OCI-LY7 (cell line): Measurements from ENCODE around the gene MTERF4. TPM values are rescaled to one million over a fixed set of nuclear protein-coding genes. Genes with fewer than 3 reads are reported as not detected.

Source experiments
- BruUV-seq: library from RNA; stranded (reverse); fragments of 400-500 nt; replicated peaks from 2 replicates; lab custom pipeline; 2021; lab: Mats Ljungman, UMichigan
- CTCF ChIA-PET: fragments of 300-600 bp; sonication (Branson Sonifier 250); formaldehyde crosslinking; loops from one replicate; lab custom pipeline; 2022; ENCODE audit warnings: antibody characterized with exemption; ENCODE audit not compliant: unreplicated experiment; lab: Charles Lee
- POLR2A ChIA-PET: fragments of 300-600 bp; sonication (Branson Sonifier 250); formaldehyde crosslinking; loops from one replicate; lab custom pipeline; 2022; ENCODE audit warnings: antibody characterized with exemption; lab: Charles Lee
- DNase-seq: peaks from one replicate; pipeline ENCODE4 v3.0.0-alpha.2; 2015; ENCODE audit warnings: low spot score
- H2AFZ ChIP-seq: fragments of 200-600 bp; sonication (generic), shearing (Covaris generic); 2 replicates; pipeline ENCODE4 v1.6.1; 2014; ENCODE audit warnings: mild to moderate bottlenecking, antibody characterized with exemption, low read length, moderate library complexity
- H3K27ac ChIP-seq: fragments of 200-600 bp; sonication (generic); 2 replicates; pipeline ENCODE4 v1.5.1; 2014; ENCODE audit warnings: mixed run types, low read depth, mild to moderate bottlenecking, moderate library complexity, low read length, inconsistent platforms; ENCODE audit not compliant: poor library complexity, severe bottlenecking
- H3K36me3 ChIP-seq: fragments of 200-600 bp; sonication (generic); 2 replicates; pipeline ENCODE4 v1.6.1; 2014; ENCODE audit warnings: mild to moderate bottlenecking, antibody characterized with exemption, low read length, moderate library complexity, mixed read lengths; ENCODE audit not compliant: insufficient read depth
- H3K4me1 ChIP-seq: fragments of 200-600 bp; sonication (generic); 2 replicates; pipeline ENCODE4 v1.5.1; 2014; ENCODE audit warnings: mild to moderate bottlenecking, low read length; ENCODE audit not compliant: insufficient read depth, poor library complexity, severe bottlenecking
- H3K4me2 ChIP-seq: fragments of 200-600 bp; sonication (generic); 2 replicates; pipeline ENCODE4 v1.6.1; 2014; ENCODE audit warnings: mild to moderate bottlenecking, low read length
- H3K4me3 ChIP-seq: fragments of 200-600 bp; sonication (generic); 2 replicates; pipeline ENCODE4 v1.5.1; 2014; ENCODE audit warnings: mild to moderate bottlenecking, low read depth, low read length; ENCODE audit not compliant: poor library complexity, severe bottlenecking
- H3K79me2 ChIP-seq: fragments of 200-600 bp; sonication (generic); 2 replicates; pipeline ENCODE4 v1.6.1; 2016; ENCODE audit warnings: low read depth, mild to moderate bottlenecking, low read length, moderate library complexity, mixed read lengths; ENCODE audit not compliant: insufficient read depth
- H3K9me2 ChIP-seq: fragments of 200-600 bp; sonication (generic); 2 replicates; pipeline ENCODE4 v1.6.1; 2016; ENCODE audit warnings: mild to moderate bottlenecking, low read length, mixed read lengths; ENCODE audit not compliant: insufficient read depth
- H3K9me3 ChIP-seq: fragments of 200-600 bp; sonication (generic); 2 replicates; pipeline ENCODE4 v1.6.1; 2014; ENCODE audit warnings: mild to moderate bottlenecking, mixed run types, low read length, mixed read lengths
- H4K20me1 ChIP-seq: fragments of 200-600 bp; sonication (generic); 2 replicates; pipeline ENCODE4 v1.6.1; 2014; ENCODE audit warnings: mild to moderate bottlenecking, antibody characterized with exemption, low read length, moderate library complexity, mixed read lengths; ENCODE audit not compliant: insufficient read depth
- EZH2phosphoT487 ChIP-seq: fragments of 200-600 bp; sonication (generic); IDR thresholded peaks from 2 replicates; pipeline ENCODE4 v1.6.1; 2018; ENCODE audit warnings: low read depth, borderline replicate concordance, mild to moderate bottlenecking, mixed run types, antibody characterized with exemption, low read length, moderate library complexity, mixed read lengths
- intact Hi-C: fragments of 100-400 bp; cut with micrococcal nuclease; formaldehyde crosslinking; loops from one replicate; pipeline ENCODE4 v1.10.0; 2022; ENCODE audit not compliant: unreplicated experiment
- total RNA-seq, 2 experiments: library from RNA; depleted of rRNA in 1 of 2; stranded (reverse); fragments of >200 nt in 1 of 2; shearing (Covaris generic) in 1 of 2; gene quantifications; 2 replicates each; pipeline ENCODE4 v1.2.3, GENCODE V29; 2014 to 2022
- TF ChIP-seq, protein P1 (sequence below): fragments of 200-600 bp; sonication (generic); conservative IDR thresholded peaks from 2 replicates; pipeline ENCODE4 v1.5.1; 2014; ENCODE audit warnings: mild to moderate bottlenecking, antibody characterized with exemption, low read length, moderate library complexity, mixed read lengths

Gene MTERF4
- total RNA-seq, 2 experiments from 2014 or later: 48.2 to 58.9 TPM

DNA sequence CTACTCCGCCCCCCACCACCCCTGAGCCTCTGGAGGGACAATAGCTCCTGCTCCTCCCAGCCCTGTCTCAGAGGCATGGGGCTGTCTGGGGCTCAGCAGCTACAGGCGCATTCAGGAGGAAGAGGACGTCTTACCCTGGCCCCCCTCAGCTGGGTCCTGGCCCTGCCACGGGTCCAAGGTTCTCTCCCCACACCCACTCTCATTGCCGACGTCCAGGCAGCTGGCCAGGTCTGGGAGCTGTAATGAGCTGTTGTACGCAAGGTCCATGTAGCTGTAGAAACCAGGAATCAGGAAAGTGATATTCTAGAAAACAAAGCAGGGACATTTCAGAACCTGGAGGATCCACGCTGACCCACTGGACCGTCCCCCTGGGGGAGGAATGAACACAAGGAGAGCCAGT lies 33.6 kb upstream of the MTERF4 start:
- Histone ChIP-seq H3K27ac (no peak overlapping the region), H3K4me3 (no peak overlapping the region), H3K79me2 (no peaks in the 10 kb centered on the region), H4K20me1 (no peaks in the 10 kb centered on the region), H3K36me3 (peaks cover 70% of the 10 kb centered on the region), H3K4me1 (no peaks in the 10 kb centered on the region), H3K9me3 (no peaks in the 10 kb centered on the region), H3K4me2 (no peak overlapping the region), H3K9me2 (no peaks in the 10 kb centered on the region), H2AFZ (no peak overlapping the region)
- DNase-seq: no peak
- BruUV-seq: no TSS peak
- POLR2A ChIA-PET: no interaction called here
- TF ChIP-seq EZH2phosphoT487: no peak
- TF ChIP-seq, protein P1, sequence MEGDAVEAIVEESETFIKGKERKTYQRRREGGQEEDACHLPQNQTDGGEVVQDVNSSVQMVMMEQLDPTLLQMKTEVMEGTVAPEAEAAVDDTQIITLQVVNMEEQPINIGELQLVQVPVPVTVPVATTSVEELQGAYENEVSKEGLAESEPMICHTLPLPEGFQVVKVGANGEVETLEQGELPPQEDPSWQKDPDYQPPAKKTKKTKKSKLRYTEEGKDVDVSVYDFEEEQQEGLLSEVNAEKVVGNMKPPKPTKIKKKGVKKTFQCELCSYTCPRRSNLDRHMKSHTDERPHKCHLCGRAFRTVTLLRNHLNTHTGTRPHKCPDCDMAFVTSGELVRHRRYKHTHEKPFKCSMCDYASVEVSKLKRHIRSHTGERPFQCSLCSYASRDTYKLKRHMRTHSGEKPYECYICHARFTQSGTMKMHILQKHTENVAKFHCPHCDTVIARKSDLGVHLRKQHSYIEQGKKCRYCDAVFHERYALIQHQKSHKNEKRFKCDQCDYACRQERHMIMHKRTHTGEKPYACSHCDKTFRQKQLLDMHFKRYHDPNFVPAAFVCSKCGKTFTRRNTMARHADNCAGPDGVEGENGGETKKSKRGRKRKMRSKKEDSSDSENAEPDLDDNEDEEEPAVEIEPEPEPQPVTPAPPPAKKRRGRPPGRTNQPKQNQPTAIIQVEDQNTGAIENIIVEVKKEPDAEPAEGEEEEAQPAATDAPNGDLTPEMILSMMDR: no peak
- intact Hi-C loops: no loop called here
- CTCF ChIA-PET: no interaction called here

DNA sequence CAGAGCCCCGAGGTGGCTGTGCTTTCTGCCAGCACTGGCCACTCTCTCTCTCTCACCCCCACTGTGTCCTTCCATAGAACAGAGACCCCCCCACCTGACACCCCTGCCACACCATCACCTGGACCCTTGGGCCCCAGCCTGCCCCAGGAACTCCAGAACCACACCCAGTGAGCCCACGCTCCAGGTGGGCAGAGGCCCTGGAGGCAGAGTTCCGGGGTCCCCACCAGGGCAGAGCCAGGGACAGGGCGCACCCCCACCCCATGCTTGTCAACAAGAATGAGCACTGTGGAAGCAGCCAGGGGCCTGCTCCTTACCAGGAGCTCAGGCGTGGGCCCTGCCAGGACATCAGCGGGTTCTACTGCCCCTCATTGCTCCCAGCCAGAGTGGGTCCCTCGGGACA lies 32.6 kb upstream of the MTERF4 start:
- no peak for TF ChIP-seq EZH2phosphoT487
- TF ChIP-seq, protein P1: no peak
- intact Hi-C loops: no loop called here
- no peaks in the 10 kb centered on the region for H4K20me1 ChIP-seq
- no peak overlapping the region for H2AFZ ChIP-seq
- no peaks in the 10 kb centered on the region for H3K79me2 ChIP-seq
- no peaks in the 10 kb centered on the region for H3K9me2 ChIP-seq
- H3K9me3 ChIP-seq: no peaks in the 10 kb centered on the region
- no peak overlapping the region for H3K27ac ChIP-seq
- ChIA-PET CTCF (no interaction called here), POLR2A (no interaction called here)
- DNase-seq: no peak
- no peaks in the 10 kb centered on the region for H3K4me1 ChIP-seq
- no peak overlapping the region for H3K4me3 ChIP-seq
- no TSS peak for BruUV-seq
- no peak overlapping the region for H3K4me2 ChIP-seq
- H3K36me3 ChIP-seq: peaks cover 66% of the 10 kb centered on the region

- no TSS peak for BruUV-seq
- no peak for DNase-seq
- ChIA-PET POLR2A (no interaction called here), CTCF (no interaction called here)
- H3K4me1 ChIP-seq: no peaks in the 10 kb centered on the region
- H3K4me2 ChIP-seq: no peak overlapping the region
- H3K27ac ChIP-seq: no peak overlapping the region
- no peaks in the 10 kb centered on the region for H3K79me2 ChIP-seq
- no peaks in the 10 kb centered on the region for H4K20me1 ChIP-seq
- no peaks in the 10 kb centered on the region for H3K9me2 ChIP-seq
- no peak overlapping the region for H3K4me3 ChIP-seq
- H3K36me3 ChIP-seq: peaks cover 54% of the 10 kb centered on the region
- TF ChIP-seq, protein P1: no peak
- H3K9me3 ChIP-seq: no peaks in the 10 kb centered on the region
- H2AFZ ChIP-seq: no peak overlapping the region
- intact Hi-C loops: no loop called here
Observed at GRCh38 chr2:241133436-241133820, 31.3 kb upstream of the MTERF4 start.
